Kidney (tissue), 14 donors: ENCODE measurements around the gene MRGPRE. TPM values are rescaled to one million over a fixed set of nuclear protein-coding genes. Genes with fewer than 3 reads are reported as not detected.

ENCODE experiments used
- DNase-seq, 5 donors: peaks; one replicate each; pipeline ENCODE4 v3.0.0-alpha.2; 2013 to 2020
- FAIRE-seq: peaks from 2 replicates; lab custom pipeline; 2012; peaks lifted over from hg19 to GRCh38; lab: Jason Lieb, UNC
- H3K27ac ChIP-seq, 2 donors: one replicate each; pipeline ENCODE4 v1.7.0; 2013; ENCODE audit warnings: low read depth in 2 of 2, low read length in 2 of 2, inconsistent platforms in 1 of 2
- H3K27me3 ChIP-seq: one replicate; pipeline ENCODE4 v1.7.1; 2013; ENCODE audit warnings: low read length, inconsistent platforms; ENCODE audit not compliant: control insufficient read depth, insufficient read depth
- H3K36me3 ChIP-seq, 3 donors: one replicate each; pipeline versions ENCODE4 v1.7.0 to v1.7.1; 2013; ENCODE audit warnings: low read length in 3 of 3, control low read depth in 1 of 3, inconsistent platforms in 1 of 3; ENCODE audit not compliant: insufficient read depth in 3 of 3, control insufficient read depth in 2 of 3
- H3K4me1 ChIP-seq, 3 donors: one replicate each; pipeline versions ENCODE4 v1.7.0 to v1.7.1; 2013; ENCODE audit warnings: low read length in 3 of 3, inconsistent platforms in 1 of 3, low read depth in 1 of 3; ENCODE audit not compliant: control insufficient read depth in 2 of 3, insufficient read depth in 2 of 3
- H3K4me3 ChIP-seq, 3 donors: one replicate each; pipeline versions ENCODE4 v1.7.0 to v1.8.1; 2013; ENCODE audit warnings: low read length in 3 of 3, control low read depth in 1 of 3, inconsistent platforms in 1 of 3
- H3K9ac ChIP-seq, 3 donors: one replicate each; pipeline versions ENCODE4 v1.7.0 to v1.7.1; 2013; ENCODE audit warnings: low read length in 3 of 3, control low read depth in 1 of 3, inconsistent platforms in 1 of 3
- H3K9me3 ChIP-seq, 3 donors: one replicate each; pipeline versions ENCODE4 v1.7.0 to v1.7.1; 2013; ENCODE audit warnings: low read length in 3 of 3, control low read depth in 1 of 3, inconsistent platforms in 1 of 3; ENCODE audit not compliant: control insufficient read depth in 2 of 3, insufficient read depth in 1 of 3
- CTCF ChIP-seq: IDR thresholded peaks from 3 replicates; pipeline ENCODE4 v1.5.1; 2012; ENCODE audit warnings: mild to moderate bottlenecking, moderate library complexity, borderline replicate concordance; ENCODE audit not compliant: insufficient read depth; ENCODE audit errors: extremely low read depth
- intact Hi-C: fragments of 100-400 bp; cut with DNase I; formaldehyde crosslinking; loops from one replicate; pipeline ENCODE4 v1.11.1; 2022
- polyA plus RNA-seq: library from polyadenylated mRNA; stranded (reverse); fragments of 350-450 nt; fragmentation: Illumina TruSeq; extraction: RNeasy Lipid Tissue Mini Kit (QIAGEN cat#74804); gene quantifications from one replicate; pipeline ENCODE4 v1.2.3, GENCODE V29; 2014; ENCODE audit warnings: low read depth, low replicate concordance; ENCODE audit not compliant: insufficient read depth
- total RNA-seq: library from RNA; stranded (reverse); fragmentation: NEBNext Ultra II Directional; extraction: Animal tissue kit (Norgen Biotek cat#: 25700); gene quantifications from one replicate; pipeline ENCODE4 v1.2.1, GENCODE V29; 2021
- donor health status: control.
- donor health status: control.
- donor health status: control.
- donor health status: control.
- donor health status: control.
- donor health status: DM: yes; HTN: yes; CAD: no.
- donor health status: Normal renal cell carcinoma (clear cell type).

Gene MRGPRE
- total and polyA plus RNA-seq, 2 donors from 2014 or later, result 0.22 TPM; not detected in 1

GRCh38 chr11:3220521-3221407, 11.5 kb downstream of the MRGPRE start:
- TF ChIP-seq CTCF, result no peak
- peaks cover 0 to 3% (median 0%) of the 10 kb centered on the region in 3 donors for H3K4me1 ChIP-seq
- H3K27ac ChIP-seq, result no peak overlapping the region
- no peaks in the 10 kb centered on the region for H3K36me3 ChIP-seq
- DNase-seq (peak in 3 of 5 donors; percentile 8 to 74 (median 34)), FAIRE-seq (no peak)
- intact Hi-C loops, result no loop called here
- no peaks in the 10 kb centered on the region for H3K27me3 ChIP-seq
- no peak overlapping the region for H3K4me3 ChIP-seq
- H3K9me3 ChIP-seq, result no peaks in the 10 kb centered on the region
- H3K9ac ChIP-seq, result no peak overlapping the region

- peaks cover 0 to 3% (median 0%) of the 10 kb centered on the region in 3 donors for H3K4me1 ChIP-seq
- intact Hi-C loops, result no loop called here
- H3K27ac ChIP-seq, result no peak overlapping the region
- no peaks in the 10 kb centered on the region for H3K9me3 ChIP-seq
- no peak overlapping the region for H3K9ac ChIP-seq
- H3K36me3 ChIP-seq, result no peaks in the 10 kb centered on the region
- no peaks in the 10 kb centered on the region for H3K27me3 ChIP-seq
- FAIRE-seq, result no peak
- H3K4me3 ChIP-seq, result no peak overlapping the region
- DNase-seq, result peak in 2 of 5 donors; percentile 39 to 43
- TF ChIP-seq CTCF, result no peak
These were observed 12.1 kb downstream of the MRGPRE start for GRCh38 chr11:3220101-3220500.

GRCh38 chr11:3219281-3219892, 12.8 kb downstream of the MRGPRE start:
- no peak overlapping the region for H3K9ac ChIP-seq
- H3K4me3 ChIP-seq, result no peak overlapping the region
- no peaks in the 10 kb centered on the region for H3K9me3 ChIP-seq
- no peaks in the 10 kb centered on the region for H3K36me3 ChIP-seq
- no peak overlapping the region for H3K27ac ChIP-seq
- no peaks in the 10 kb centered on the region for H3K4me1 ChIP-seq
- H3K27me3 ChIP-seq, result no peaks in the 10 kb centered on the region
- DNase-seq (peak in 1 of 5 donors; percentile 68), FAIRE-seq (no peak)
- intact Hi-C loops, result loop anchor here (10.0 kb wide), 1 partner anchor 185 kb away; no protein-coding TSS in a partner anchor
- TF ChIP-seq CTCF, result no peak
